ENCODE results near the gene IL27RA.

DNA sequence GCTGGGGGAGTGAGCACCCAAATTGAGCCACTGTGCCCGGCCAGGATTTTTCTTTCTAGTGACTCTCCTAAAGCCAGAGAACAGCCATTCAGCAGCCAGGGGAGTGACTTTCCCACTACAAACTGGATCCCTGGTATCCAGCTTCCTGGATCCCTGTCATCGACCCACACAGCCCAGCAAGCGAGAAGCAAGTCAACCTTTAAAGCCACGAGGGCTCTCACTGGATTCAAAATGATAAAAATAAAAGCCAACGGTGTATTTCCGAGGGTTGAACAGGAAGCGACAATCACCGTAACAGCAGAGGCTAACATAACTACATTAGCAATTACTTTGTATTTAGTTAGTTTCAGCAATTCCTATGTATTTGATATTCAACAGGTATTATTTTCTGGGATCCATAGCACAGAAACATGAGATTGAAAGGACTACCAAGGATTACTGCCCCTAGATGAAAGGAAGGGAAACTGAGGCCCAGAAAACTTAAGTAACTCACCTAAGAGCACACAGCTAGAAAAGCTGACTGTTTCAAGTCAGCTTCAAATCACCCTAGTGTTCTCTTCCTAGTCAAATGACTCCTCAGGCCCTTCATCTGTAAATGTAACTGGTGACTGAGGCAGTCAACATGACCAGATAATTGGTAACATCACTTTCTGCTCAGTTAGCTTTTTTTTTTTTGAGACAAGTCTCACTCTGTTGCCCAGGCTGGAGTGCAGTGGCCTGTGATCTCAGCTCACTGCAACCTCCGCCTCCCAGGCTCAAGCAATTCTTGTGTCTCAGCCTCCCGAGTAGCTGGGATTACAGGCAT lies 28.1 kb upstream of the IL27RA start:
- TF ChIP-seq, protein P1, sequence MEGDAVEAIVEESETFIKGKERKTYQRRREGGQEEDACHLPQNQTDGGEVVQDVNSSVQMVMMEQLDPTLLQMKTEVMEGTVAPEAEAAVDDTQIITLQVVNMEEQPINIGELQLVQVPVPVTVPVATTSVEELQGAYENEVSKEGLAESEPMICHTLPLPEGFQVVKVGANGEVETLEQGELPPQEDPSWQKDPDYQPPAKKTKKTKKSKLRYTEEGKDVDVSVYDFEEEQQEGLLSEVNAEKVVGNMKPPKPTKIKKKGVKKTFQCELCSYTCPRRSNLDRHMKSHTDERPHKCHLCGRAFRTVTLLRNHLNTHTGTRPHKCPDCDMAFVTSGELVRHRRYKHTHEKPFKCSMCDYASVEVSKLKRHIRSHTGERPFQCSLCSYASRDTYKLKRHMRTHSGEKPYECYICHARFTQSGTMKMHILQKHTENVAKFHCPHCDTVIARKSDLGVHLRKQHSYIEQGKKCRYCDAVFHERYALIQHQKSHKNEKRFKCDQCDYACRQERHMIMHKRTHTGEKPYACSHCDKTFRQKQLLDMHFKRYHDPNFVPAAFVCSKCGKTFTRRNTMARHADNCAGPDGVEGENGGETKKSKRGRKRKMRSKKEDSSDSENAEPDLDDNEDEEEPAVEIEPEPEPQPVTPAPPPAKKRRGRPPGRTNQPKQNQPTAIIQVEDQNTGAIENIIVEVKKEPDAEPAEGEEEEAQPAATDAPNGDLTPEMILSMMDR (IDR thresholded peaks at IDR 0.05): no peak
- TF ChIP-seq POLR2A (IDR thresholded peaks at IDR 0.05): no peak

Data from prostate gland (tissue), 2 donors.